ENCODE results near the gene PPARA.

DNA sequence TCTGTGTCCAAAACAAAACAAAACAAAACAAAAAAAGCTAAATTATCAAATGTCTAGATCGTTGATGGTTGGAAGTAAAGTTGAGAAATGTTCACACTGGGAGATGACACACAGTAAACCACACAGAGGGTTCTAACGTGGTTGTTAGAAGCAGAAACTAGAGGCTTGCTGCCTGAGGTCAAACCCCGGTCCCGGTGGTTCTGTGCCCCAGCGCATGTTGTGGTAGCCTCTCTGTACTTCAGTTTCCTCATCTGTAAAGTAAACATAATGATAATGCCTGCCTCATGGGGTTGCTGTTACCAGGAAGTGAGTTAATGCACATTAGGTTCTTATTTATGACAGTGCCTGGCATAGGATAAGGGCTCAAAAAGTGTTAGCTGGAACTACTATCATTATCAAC is 33.4 kb downstream of the PPARA start:
- TF ChIP-seq, protein P1, sequence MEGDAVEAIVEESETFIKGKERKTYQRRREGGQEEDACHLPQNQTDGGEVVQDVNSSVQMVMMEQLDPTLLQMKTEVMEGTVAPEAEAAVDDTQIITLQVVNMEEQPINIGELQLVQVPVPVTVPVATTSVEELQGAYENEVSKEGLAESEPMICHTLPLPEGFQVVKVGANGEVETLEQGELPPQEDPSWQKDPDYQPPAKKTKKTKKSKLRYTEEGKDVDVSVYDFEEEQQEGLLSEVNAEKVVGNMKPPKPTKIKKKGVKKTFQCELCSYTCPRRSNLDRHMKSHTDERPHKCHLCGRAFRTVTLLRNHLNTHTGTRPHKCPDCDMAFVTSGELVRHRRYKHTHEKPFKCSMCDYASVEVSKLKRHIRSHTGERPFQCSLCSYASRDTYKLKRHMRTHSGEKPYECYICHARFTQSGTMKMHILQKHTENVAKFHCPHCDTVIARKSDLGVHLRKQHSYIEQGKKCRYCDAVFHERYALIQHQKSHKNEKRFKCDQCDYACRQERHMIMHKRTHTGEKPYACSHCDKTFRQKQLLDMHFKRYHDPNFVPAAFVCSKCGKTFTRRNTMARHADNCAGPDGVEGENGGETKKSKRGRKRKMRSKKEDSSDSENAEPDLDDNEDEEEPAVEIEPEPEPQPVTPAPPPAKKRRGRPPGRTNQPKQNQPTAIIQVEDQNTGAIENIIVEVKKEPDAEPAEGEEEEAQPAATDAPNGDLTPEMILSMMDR (IDR thresholded peaks at IDR 0.05; ENCODE audit: insufficient read depth, low read depth, low read length) = no peak
- TF ChIP-seq EZH2 (IDR thresholded peaks at IDR 0.05; ENCODE audit: insufficient read depth, low read length) = no peak

All from astrocyte (in vitro differentiated cells and primary cell).